ENCODE data around the gene OXTR.

DNA sequence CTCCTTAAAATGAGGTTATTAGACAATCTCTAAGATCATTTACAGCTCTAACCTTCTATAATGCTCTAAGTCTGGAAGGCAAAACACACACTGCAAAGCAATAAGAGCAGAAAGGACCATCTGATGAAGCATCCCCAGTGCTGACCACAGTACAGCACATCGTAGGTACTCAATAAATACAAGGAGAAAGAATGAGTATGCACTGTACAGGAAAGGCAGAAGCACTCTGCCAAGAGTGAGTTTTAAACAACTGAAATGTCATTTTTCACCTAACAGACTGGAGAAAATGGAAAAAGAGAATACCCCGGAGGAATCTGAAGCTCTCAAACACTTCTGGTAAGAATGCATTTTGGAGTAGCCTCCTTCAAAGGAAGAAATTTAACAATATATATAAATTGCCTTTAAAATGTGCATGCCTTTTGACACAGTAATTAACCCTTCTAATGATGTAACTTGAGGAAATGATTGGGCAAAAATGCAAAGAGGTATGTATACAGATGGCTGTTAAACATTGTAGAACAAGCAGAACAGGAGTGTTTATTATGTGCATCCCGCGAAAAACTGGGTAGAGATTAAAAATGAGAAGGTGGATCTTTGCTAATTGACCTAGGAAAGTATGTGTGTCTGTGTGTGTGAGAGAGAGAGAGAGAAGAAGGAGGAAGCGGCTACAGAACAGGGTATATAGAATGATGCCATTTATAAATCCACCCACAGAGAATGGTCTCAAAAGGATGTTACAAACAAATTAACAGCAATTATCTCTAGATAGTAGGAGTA, 8.0 kb upstream of the OXTR start:
- TF ChIP-seq, protein P1, sequence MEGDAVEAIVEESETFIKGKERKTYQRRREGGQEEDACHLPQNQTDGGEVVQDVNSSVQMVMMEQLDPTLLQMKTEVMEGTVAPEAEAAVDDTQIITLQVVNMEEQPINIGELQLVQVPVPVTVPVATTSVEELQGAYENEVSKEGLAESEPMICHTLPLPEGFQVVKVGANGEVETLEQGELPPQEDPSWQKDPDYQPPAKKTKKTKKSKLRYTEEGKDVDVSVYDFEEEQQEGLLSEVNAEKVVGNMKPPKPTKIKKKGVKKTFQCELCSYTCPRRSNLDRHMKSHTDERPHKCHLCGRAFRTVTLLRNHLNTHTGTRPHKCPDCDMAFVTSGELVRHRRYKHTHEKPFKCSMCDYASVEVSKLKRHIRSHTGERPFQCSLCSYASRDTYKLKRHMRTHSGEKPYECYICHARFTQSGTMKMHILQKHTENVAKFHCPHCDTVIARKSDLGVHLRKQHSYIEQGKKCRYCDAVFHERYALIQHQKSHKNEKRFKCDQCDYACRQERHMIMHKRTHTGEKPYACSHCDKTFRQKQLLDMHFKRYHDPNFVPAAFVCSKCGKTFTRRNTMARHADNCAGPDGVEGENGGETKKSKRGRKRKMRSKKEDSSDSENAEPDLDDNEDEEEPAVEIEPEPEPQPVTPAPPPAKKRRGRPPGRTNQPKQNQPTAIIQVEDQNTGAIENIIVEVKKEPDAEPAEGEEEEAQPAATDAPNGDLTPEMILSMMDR (IDR thresholded peaks at IDR 0.05) = no peak
- no peak for TF ChIP-seq ZFX (IDR thresholded peaks at IDR 0.05; ENCODE audit: borderline replicate concordance)

All from 22Rv1 (cell line).